ENCODE results near the gene AGBL4.

The AGBL4 gene

GRCh38 chr1:49318218-49318617 is 705.5 kb downstream of the AGBL4 start:
- CTCF ChIA-PET = no interaction called here
- POLR2A ChIA-PET = no interaction called here
- Histone ChIP-seq H3K27ac (ENCODE audit: extremely low read depth, low read depth, low read length) (no peak overlapping the region), H3K9me3 (ENCODE audit: control insufficient read depth, insufficient read depth, low read depth, low read length) (no peaks in the 10 kb centered on the region), H3K36me3 (ENCODE audit: control insufficient read depth in 2 of 2, insufficient read depth in 1 of 2, low read length in 2 of 2) (no peaks in the 10 kb centered on the region), H3K4me3 (ENCODE audit: low read depth, low read length) (no peak overlapping the region), H3K4me1 (ENCODE audit: control insufficient read depth, insufficient read depth, low read length) (no peaks in the 10 kb centered on the region)
- no peak for TF ChIP-seq ZNF792 (tag by site-specific recombination; IDR thresholded peaks at IDR 0.05)
- no peak for TF ChIP-seq ZNF623 (tag by site-specific recombination; IDR thresholded peaks at IDR 0.05)
- TF ChIP-seq ZNF660 (tag by site-specific recombination; IDR thresholded peaks at IDR 0.05) = no peak
- TF ChIP-seq ZNF513 (tag by site-specific recombination; IDR thresholded peaks at IDR 0.05) = peak; percentile 68
- TF ChIP-seq, protein P1, sequence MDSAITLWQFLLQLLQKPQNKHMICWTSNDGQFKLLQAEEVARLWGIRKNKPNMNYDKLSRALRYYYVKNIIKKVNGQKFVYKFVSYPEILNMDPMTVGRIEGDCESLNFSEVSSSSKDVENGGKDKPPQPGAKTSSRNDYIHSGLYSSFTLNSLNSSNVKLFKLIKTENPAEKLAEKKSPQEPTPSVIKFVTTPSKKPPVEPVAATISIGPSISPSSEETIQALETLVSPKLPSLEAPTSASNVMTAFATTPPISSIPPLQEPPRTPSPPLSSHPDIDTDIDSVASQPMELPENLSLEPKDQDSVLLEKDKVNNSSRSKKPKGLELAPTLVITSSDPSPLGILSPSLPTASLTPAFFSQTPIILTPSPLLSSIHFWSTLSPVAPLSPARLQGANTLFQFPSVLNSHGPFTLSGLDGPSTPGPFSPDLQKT (IDR thresholded peaks at IDR 0.05; ENCODE audit: borderline replicate concordance, low read depth, low read length) = no peak

- Histone ChIP-seq H3K4me3 (ENCODE audit: low read depth, low read length) (no peak overlapping the region), H3K27ac (ENCODE audit: extremely low read depth, low read depth, low read length) (no peak overlapping the region), H3K9me3 (ENCODE audit: control insufficient read depth, insufficient read depth, low read depth, low read length) (no peaks in the 10 kb centered on the region), H3K4me1 (ENCODE audit: control insufficient read depth, insufficient read depth, low read length) (no peaks in the 10 kb centered on the region), H3K36me3 (ENCODE audit: control insufficient read depth in 2 of 2, insufficient read depth in 1 of 2, low read length in 2 of 2) (no peaks in the 10 kb centered on the region)
- CTCF ChIA-PET = no interaction called here
- POLR2A ChIA-PET = no interaction called here
- no peak for TF ChIP-seq CTCF (tag by site-specific recombination; IDR thresholded peaks at IDR 0.05)
- TF ChIP-seq ZNF692 (tag by site-specific recombination; IDR thresholded peaks at IDR 0.05) = no peak
- no peak for TF ChIP-seq HOXD13 (CRISPR knock-in tag; IDR thresholded peaks at IDR 0.05; ENCODE audit: borderline replicate concordance)
- TF ChIP-seq ZNF501 (tag by site-specific recombination; IDR thresholded peaks at IDR 0.05) = no peak
- TF ChIP-seq ZNF335 (tag by site-specific recombination; conservative IDR thresholded peaks at IDR 0.05) = no peak
- no peak for TF ChIP-seq ZIC2 (tag by site-specific recombination; IDR thresholded peaks at IDR 0.05)
- TF ChIP-seq ZNF416 (tag by site-specific recombination; IDR thresholded peaks at IDR 0.05) = no peak
- TF ChIP-seq IKZF3 (tag by site-specific recombination; IDR thresholded peaks at IDR 0.05) = no peak
- TF ChIP-seq PRDM1 (tag by site-specific recombination; IDR thresholded peaks at IDR 0.05) = no peak
Measured at GRCh38 chr1:49307457-49307856, 716.3 kb downstream of the AGBL4 start.

GRCh38 chr1:49306507-49307070 is 717.2 kb downstream of the AGBL4 start:
- H3K9me3 ChIP-seq (ENCODE audit: control insufficient read depth, insufficient read depth, low read depth, low read length) = no peaks in the 10 kb centered on the region
- ChIA-PET CTCF (no interaction called here), POLR2A (no interaction called here)
- TF ChIP-seq ZNF600 (tag by site-specific recombination; IDR thresholded peaks at IDR 0.05) (no peak), ZNF624 (tag by site-specific recombination; IDR thresholded peaks at IDR 0.05) (no peak), ZNF747 (tag by site-specific recombination; IDR thresholded peaks at IDR 0.05) (no peak), ZNF785 (tag by site-specific recombination; IDR thresholded peaks at IDR 0.05) (no peak), ZNF629 (tag by site-specific recombination; IDR thresholded peaks at IDR 0.05) (no peak), ZNF623 (tag by site-specific recombination; IDR thresholded peaks at IDR 0.05) (no peak), KLF7 (tag by site-specific recombination; IDR thresholded peaks at IDR 0.05; ENCODE audit: borderline replicate concordance) (no peak), PRDM6 (tag by site-specific recombination; IDR thresholded peaks at IDR 0.05) (no peak), ZNF571 (tag by site-specific recombination; IDR thresholded peaks at IDR 0.05) (no peak)
- TF ChIP-seq, protein P2, sequence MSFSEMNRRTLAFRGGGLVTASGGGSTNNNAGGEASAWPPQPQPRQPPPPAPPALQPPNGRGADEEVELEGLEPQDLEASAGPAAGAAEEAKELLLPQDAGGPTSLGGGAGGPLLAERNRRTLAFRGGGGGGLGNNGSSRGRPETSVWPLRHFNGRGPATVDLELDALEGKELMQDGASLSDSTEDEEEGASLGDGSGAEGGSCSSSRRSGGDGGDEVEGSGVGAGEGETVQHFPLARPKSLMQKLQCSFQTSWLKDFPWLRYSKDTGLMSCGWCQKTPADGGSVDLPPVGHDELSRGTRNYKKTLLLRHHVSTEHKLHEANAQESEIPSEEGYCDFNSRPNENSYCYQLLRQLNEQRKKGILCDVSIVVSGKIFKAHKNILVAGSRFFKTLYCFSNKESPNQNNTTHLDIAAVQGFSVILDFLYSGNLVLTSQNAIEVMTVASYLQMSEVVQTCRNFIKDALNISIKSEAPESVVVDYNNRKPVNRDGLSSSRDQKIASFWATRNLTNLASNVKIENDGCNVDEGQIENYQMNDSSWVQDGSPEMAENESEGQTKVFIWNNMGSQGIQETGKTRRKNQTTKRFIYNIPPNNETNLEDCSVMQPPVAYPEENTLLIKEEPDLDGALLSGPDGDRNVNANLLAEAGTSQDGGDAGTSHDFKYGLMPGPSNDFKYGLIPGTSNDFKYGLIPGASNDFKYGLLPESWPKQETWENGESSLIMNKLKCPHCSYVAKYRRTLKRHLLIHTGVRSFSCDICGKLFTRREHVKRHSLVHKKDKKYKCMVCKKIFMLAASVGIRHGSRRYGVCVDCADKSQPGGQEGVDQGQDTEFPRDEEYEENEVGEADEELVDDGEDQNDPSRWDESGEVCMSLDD (tag by site-specific recombination; IDR thresholded peaks at IDR 0.05) = no peak

More at GRCh38 chr1:49306507-49307070, 717.2 kb downstream of the AGBL4 start:
- H3K4me3 ChIP-seq (ENCODE audit: low read depth, low read length) = no peak overlapping the region
- H3K4me1 ChIP-seq (ENCODE audit: control insufficient read depth, insufficient read depth, low read length) = no peaks in the 10 kb centered on the region
- no peaks in the 10 kb centered on the region for H3K36me3 ChIP-seq (ENCODE audit: control insufficient read depth in 2 of 2, insufficient read depth in 1 of 2, low read length in 2 of 2)
- H3K27ac ChIP-seq (ENCODE audit: extremely low read depth, low read depth, low read length) = no peak overlapping the region

Measured in HEK293 (cell line).